HCT116 (cell line): Measurements from ENCODE around the gene STX5. TPM values are rescaled to one million over a fixed set of nuclear protein-coding genes. Genes with fewer than 3 reads are reported as not detected.

Source experiments
- ATAC-seq: fragments of 200-7000 bp; cut with Tn5 transposase; 2 replicates; pipeline ENCODE4 v1.9.1; 2020; ENCODE audit warnings: mild to moderate bottlenecking, moderate library complexity
- BruUV-seq: library from RNA; stranded (reverse); fragments of 400-500 nt; replicated peaks from 2 replicates; lab custom pipeline; 2021; lab: Mats Ljungman, UMichigan
- CTCF ChIA-PET: fragments of 300-600 bp; sonication (Branson Sonifier 250); formaldehyde crosslinking; loops from one replicate; lab custom pipeline; 2021; ENCODE audit warnings: antibody characterized with exemption; lab: Charles Lee
- POLR2A ChIA-PET: fragments of 300-600, 350-600 bp; sonication (Branson Sonifier 250); formaldehyde crosslinking; loops from one replicate; lab custom pipeline; 2021; ENCODE audit warnings: antibody characterized with exemption; lab: Charles Lee
- RAD21 ChIA-PET, 2 experiments: fragments of 300-600 bp; sonication (Branson Sonifier 250); formaldehyde crosslinking; loops; one replicate each; lab custom pipeline; 2023; ENCODE audit warnings: low total read pairs in 2 of 2; ENCODE audit not compliant: uncharacterized antibody in 2 of 2, unreplicated experiment in 2 of 2, low non-redundant PET in 1 of 2; lab: Charles Lee
- DNase-seq: peaks from one replicate; pipeline ENCODE4 v3.0.0-alpha.2; 2010; ENCODE audit warnings: low read depth, low spot score
- H2AFZ ChIP-seq: fragments of 200-600 bp; shearing (Covaris generic), sonication (generic); 2 replicates; pipeline ENCODE4 v1.6.1; 2017; ENCODE audit warnings: low read depth, mixed run types, mixed read lengths, antibody characterized with exemption, low read length; ENCODE audit not compliant: poor library complexity, severe bottlenecking
- H3K27ac ChIP-seq: 2 replicates; pipeline ENCODE4 v1.5.1; 2012; ENCODE audit warnings: low read depth, low read length
- H3K27me3 ChIP-seq: fragments of 200-600 bp; sonication (generic); 2 replicates; pipeline ENCODE4 v1.6.1; 2016; ENCODE audit warnings: mixed run types, low read length, mixed read lengths; ENCODE audit not compliant: insufficient read depth
- H3K36me3 ChIP-seq, 2 experiments: fragments of 200-500 bp in 1 of 2; fragments of 200-600 bp in 1 of 2; sonication (Bioruptor generic) in 1 of 2; sonication (generic) in 1 of 2; 2 replicates each; pipeline versions ENCODE4 v1.5.1 to v1.6.1; 2014 to 2016; ENCODE audit warnings: low read length in 2 of 2, inconsistent platforms in 1 of 2, mixed read lengths in 1 of 2, mixed run types in 1 of 2; ENCODE audit not compliant: insufficient read depth in 2 of 2, control insufficient read depth in 1 of 2
- H3K4me1 ChIP-seq, 2 experiments: fragments of 200-600 bp in 1 of 2; sonication (generic) in 1 of 2; 2 replicates each; pipeline versions ENCODE4 v1.5.1 to v1.6.1; 2012 to 2017; ENCODE audit warnings: low read length in 2 of 2, inconsistent platforms in 1 of 2, mild to moderate bottlenecking in 1 of 2, mixed read lengths in 1 of 2, mixed run types in 1 of 2, moderate library complexity in 1 of 2; ENCODE audit not compliant: insufficient read depth in 2 of 2, control insufficient read depth in 1 of 2
- H3K4me2 ChIP-seq: fragments of 200-600 bp; sonication (generic); 2 replicates; pipeline ENCODE4 v1.6.1; 2017; ENCODE audit warnings: mixed run types, low read length, mixed read lengths
- H3K4me3 ChIP-seq, 2 experiments: fragments of 200-600 bp in 1 of 2; sonication (generic) in 1 of 2; replicated peaks in 1 of 2; 2 replicates each; pipeline ENCODE4 v1.5.1; 2011 to 2016; ENCODE audit warnings: low read length in 2 of 2, control low read depth in 1 of 2, low read depth in 1 of 2, mild to moderate bottlenecking in 1 of 2, mixed read lengths in 1 of 2, mixed run types in 1 of 2
- H3K79me2 ChIP-seq: fragments of 200-600 bp; sonication (generic); 2 replicates; pipeline ENCODE4 v1.6.1; 2017; ENCODE audit warnings: mild to moderate bottlenecking, mixed run types, low read length, moderate library complexity, mixed read lengths; ENCODE audit not compliant: insufficient read depth
- H3K9ac ChIP-seq: fragments of 200-600 bp; sonication (generic); 2 replicates; pipeline ENCODE4 v1.6.1; 2016; ENCODE audit warnings: low read length, mixed read lengths
- H3K9me2 ChIP-seq: fragments of 200-600 bp; sonication (generic), shearing (Covaris generic); 2 replicates; pipeline ENCODE4 v1.6.1; 2017; ENCODE audit warnings: mixed run types, mild to moderate bottlenecking, moderate library complexity; ENCODE audit not compliant: insufficient read depth
- H3K9me3 ChIP-seq, 2 experiments: fragments of 200-500 bp in 1 of 2; fragments of 200-600 bp in 1 of 2; sonication (Bioruptor generic) in 1 of 2; sonication (generic) in 1 of 2; 2 replicates each; pipeline ENCODE4 v1.6.1; 2014 to 2017; ENCODE audit warnings: low read length in 2 of 2, mixed read lengths in 2 of 2, inconsistent platforms in 1 of 2, low read depth in 1 of 2, mild to moderate bottlenecking in 1 of 2, mixed run types in 1 of 2, moderate library complexity in 1 of 2; ENCODE audit not compliant: control insufficient read depth in 1 of 2, insufficient read depth in 1 of 2
- H4K20me1 ChIP-seq: fragments of 200-600 bp; sonication (generic), shearing (Covaris generic); 2 replicates; pipeline ENCODE4 v1.6.1; 2017; ENCODE audit warnings: mixed run types, mild to moderate bottlenecking, moderate library complexity; ENCODE audit not compliant: insufficient read depth
- CBX3 ChIP-seq: IDR thresholded peaks from 2 replicates; pipeline ENCODE4 v1.6.1; 2012; ENCODE audit warnings: low read depth
- CEBPB ChIP-seq: IDR thresholded peaks from 2 replicates; pipeline ENCODE4 v1.6.1; 2012; ENCODE audit warnings: low read depth
- EGR1 ChIP-seq: IDR thresholded peaks from 2 replicates; pipeline ENCODE4 v1.6.1; 2012; ENCODE audit warnings: low read depth
- ELF1 ChIP-seq: IDR thresholded peaks from 2 replicates; pipeline ENCODE4 v1.6.1; 2012; ENCODE audit warnings: low read depth, borderline replicate concordance
- EZH2 ChIP-seq: fragments of 200-600 bp; sonication (generic); IDR thresholded peaks from 2 replicates; pipeline ENCODE4 v1.6.1; 2017; ENCODE audit warnings: antibody characterized with exemption, mixed run types
- EZH2phosphoT487 ChIP-seq: fragments of 200-600 bp; IDR thresholded peaks from 2 replicates; pipeline ENCODE4 v1.6.1; 2018; ENCODE audit warnings: antibody characterized with exemption, borderline replicate concordance
- FOSL1 ChIP-seq: IDR thresholded peaks from 2 replicates; pipeline ENCODE4 v1.6.1; 2012; ENCODE audit warnings: low read depth
- JUND ChIP-seq: IDR thresholded peaks from 2 replicates; pipeline ENCODE4 v1.6.1; 2012
- SIN3A ChIP-seq: IDR thresholded peaks from 2 replicates; pipeline ENCODE4 v1.6.1; 2012; ENCODE audit warnings: low read depth
- SP1 ChIP-seq: IDR thresholded peaks from 2 replicates; pipeline ENCODE4 v1.6.1; 2012; ENCODE audit warnings: low read depth
- ZNF274 ChIP-seq: fragments of 200-500 bp; sonication (Bioruptor generic); IDR thresholded peaks from 2 replicates; pipeline ENCODE4 v1.6.1; 2014; ENCODE audit warnings: mild to moderate bottlenecking, low read depth, low read length, inconsistent platforms
- intact Hi-C: fragments of 100-400 bp; cut with micrococcal nuclease; formaldehyde crosslinking; loops from 2 replicates; pipeline ENCODE4 v1.10.0; 2022
- total RNA-seq: library from RNA; stranded (reverse); gene quantifications from one replicate; pipeline ENCODE4 v1.2.1, GENCODE V29; 2021; ENCODE audit not compliant: unreplicated experiment
- TF ChIP-seq, protein P1 (sequence below): IDR thresholded peaks from 2 replicates; pipeline ENCODE4 v1.6.1; 2012; ENCODE audit warnings: low read depth
- TF ChIP-seq, protein P2 (sequence below): IDR thresholded peaks from 2 replicates; pipeline ENCODE4 v1.6.1; 2011; ENCODE audit warnings: mild to moderate bottlenecking, low read length, moderate library complexity; ENCODE audit not compliant: insufficient replicate concordance; ENCODE audit errors: extremely low read depth

STX5 gene
- total RNA-seq, 1 experiment from 2014 or later: 29.5 TPM

DNA sequence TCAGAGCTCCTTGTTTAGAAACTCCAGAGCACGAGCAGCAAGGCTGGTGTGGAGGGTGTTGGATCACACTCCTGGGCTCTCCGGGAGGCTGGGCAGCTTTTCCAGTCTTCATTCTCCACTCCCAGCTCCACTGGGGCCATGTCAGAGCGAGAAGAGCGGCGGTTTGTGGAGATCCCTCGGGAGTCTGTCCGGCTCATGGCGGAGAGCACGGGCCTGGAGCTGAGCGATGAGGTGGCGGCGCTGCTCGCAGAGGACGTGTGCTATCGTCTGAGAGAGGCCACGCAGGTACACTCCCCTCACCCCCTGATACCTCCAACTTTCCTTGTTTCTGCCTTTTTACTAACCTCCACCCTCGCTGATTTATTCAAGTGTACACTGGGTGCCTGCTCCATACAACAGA, 56.2 kb downstream of the STX5 start:
- Histone ChIP-seq H3K4me3 (no peak overlapping the region), H3K4me1 (peaks cover 3 to 13% of the 10 kb centered on the region in 2 experiments; a peak in 3 of 4 replicates), H3K36me3 (peaks cover 3 to 13% of the 10 kb centered on the region in 2 experiments; a peak in 3 of 4 replicates), H3K27ac (no peak overlapping the region), H4K20me1 (no peaks in the 10 kb centered on the region), H3K9me3 (no peaks in the 10 kb centered on the region), H2AFZ (no peak overlapping the region), H3K9ac (no peak overlapping the region), H3K27me3 (no peaks in the 10 kb centered on the region), H3K4me2 (no peak overlapping the region), H3K79me2 (peaks cover 19% of the 10 kb centered on the region), H3K9me2 (no peaks in the 10 kb centered on the region)
- no TSS peak for BruUV-seq
- CTCF ChIA-PET: interaction anchor here (1.1 to 2.7 kb wide), 2 partner anchors 11 kb away, joined by 3 to 7 read pairs; no protein-coding TSS in a partner anchor
- intact Hi-C loops: no loop called here
- TF ChIP-seq CBX3 (no peak), CEBPB (no peak), EZH2 (no peak), FOSL1 (no peak), EZH2phosphoT487 (no peak), EGR1 (no peak)
- DNase-seq (no peak), ATAC-seq (no peak)
- POLR2A ChIA-PET: interaction anchor here (0.8 to 1.4 kb wide), 2 partner anchors 22 to 65 kb away, joined by 3 read pairs; partner anchors contain the start of gene ZBTB3
- RAD21 ChIA-PET: no interaction called here

DNA sequence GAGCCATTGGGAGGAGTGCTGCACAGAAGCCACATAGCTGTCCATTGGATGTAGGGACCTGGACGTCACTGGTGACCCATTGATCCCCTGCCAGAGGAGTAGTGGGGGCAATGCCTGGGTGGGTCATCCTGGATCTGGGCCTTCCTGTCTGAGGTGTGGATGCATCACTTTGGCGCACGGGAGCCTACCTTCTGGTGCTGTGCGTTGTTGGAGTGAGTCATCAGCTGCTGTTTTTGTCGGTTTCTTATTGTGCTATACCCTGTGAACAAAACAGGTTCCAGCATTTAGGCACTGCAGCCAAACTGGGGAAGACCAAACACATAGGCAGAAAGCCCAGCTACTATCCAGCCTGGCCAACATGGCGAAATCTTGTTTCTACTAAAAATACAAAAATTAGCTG, 57.4 kb downstream of the STX5 start:
- Histone ChIP-seq H4K20me1 (no peaks in the 10 kb centered on the region), H3K9me3 (no peaks in the 10 kb centered on the region), H3K9me2 (no peaks in the 10 kb centered on the region), H3K27ac (no peak overlapping the region), H3K36me3 (peaks cover 3 to 13% of the 10 kb centered on the region in 2 experiments; a peak in 3 of 4 replicates)
- TF ChIP-seq, protein P1, sequence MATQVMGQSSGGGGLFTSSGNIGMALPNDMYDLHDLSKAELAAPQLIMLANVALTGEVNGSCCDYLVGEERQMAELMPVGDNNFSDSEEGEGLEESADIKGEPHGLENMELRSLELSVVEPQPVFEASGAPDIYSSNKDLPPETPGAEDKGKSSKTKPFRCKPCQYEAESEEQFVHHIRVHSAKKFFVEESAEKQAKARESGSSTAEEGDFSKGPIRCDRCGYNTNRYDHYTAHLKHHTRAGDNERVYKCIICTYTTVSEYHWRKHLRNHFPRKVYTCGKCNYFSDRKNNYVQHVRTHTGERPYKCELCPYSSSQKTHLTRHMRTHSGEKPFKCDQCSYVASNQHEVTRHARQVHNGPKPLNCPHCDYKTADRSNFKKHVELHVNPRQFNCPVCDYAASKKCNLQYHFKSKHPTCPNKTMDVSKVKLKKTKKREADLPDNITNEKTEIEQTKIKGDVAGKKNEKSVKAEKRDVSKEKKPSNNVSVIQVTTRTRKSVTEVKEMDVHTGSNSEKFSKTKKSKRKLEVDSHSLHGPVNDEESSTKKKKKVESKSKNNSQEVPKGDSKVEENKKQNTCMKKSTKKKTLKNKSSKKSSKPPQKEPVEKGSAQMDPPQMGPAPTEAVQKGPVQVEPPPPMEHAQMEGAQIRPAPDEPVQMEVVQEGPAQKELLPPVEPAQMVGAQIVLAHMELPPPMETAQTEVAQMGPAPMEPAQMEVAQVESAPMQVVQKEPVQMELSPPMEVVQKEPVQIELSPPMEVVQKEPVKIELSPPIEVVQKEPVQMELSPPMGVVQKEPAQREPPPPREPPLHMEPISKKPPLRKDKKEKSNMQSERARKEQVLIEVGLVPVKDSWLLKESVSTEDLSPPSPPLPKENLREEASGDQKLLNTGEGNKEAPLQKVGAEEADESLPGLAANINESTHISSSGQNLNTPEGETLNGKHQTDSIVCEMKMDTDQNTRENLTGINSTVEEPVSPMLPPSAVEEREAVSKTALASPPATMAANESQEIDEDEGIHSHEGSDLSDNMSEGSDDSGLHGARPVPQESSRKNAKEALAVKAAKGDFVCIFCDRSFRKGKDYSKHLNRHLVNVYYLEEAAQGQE: no peak
- TF ChIP-seq FOSL1: no peak
- no peak for TF ChIP-seq JUND
- no peak for TF ChIP-seq SIN3A
- no peak for TF ChIP-seq ELF1
- TF ChIP-seq, protein P2, sequence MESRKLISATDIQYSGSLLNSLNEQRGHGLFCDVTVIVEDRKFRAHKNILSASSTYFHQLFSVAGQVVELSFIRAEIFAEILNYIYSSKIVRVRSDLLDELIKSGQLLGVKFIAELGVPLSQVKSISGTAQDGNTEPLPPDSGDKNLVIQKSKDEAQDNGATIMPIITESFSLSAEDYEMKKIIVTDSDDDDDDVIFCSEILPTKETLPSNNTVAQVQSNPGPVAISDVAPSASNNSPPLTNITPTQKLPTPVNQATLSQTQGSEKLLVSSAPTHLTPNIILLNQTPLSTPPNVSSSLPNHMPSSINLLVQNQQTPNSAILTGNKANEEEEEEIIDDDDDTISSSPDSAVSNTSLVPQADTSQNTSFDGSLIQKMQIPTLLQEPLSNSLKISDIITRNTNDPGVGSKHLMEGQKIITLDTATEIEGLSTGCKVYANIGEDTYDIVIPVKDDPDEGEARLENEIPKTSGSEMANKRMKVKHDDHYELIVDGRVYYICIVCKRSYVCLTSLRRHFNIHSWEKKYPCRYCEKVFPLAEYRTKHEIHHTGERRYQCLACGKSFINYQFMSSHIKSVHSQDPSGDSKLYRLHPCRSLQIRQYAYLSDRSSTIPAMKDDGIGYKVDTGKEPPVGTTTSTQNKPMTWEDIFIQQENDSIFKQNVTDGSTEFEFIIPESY: no peak
- TF ChIP-seq EGR1: no peak
- no peak for TF ChIP-seq SP1
- TF ChIP-seq ZNF274: no peak
- TF ChIP-seq, all 23 proteins: peak for 0
- Histone ChIP-seq H3K4me1 (peaks cover 7 to 24% of the 10 kb centered on the region in 2 experiments; a peak in 3 of 4 replicates), H3K9ac (no peak overlapping the region), H2AFZ (no peak overlapping the region), H3K4me3 (no peak overlapping the region), H3K27me3 (no peaks in the 10 kb centered on the region), H3K4me2 (no peak overlapping the region), H3K79me2 (peaks cover 19% of the 10 kb centered on the region)
- CTCF ChIA-PET: interaction anchor here (1.1 kb wide), 1 partner anchor 12 kb away, joined by 3 read pairs; no protein-coding TSS in a partner anchor
- no TSS peak for BruUV-seq
- ATAC-seq (no peak), DNase-seq (no peak)
- POLR2A ChIA-PET: interaction anchor here (1.0 kb wide), 1 partner anchor 67 kb away, joined by 7 read pairs; no protein-coding TSS in a partner anchor
- RAD21 ChIA-PET: no interaction called here
- intact Hi-C loops: no loop called here
